IPS DF 4.7 (cell line): ENCODE measurements around the gene OR51B5.
"Not testable (repeated sequence)": the region's sequence is repeated elsewhere in the genome, so short reads cannot be mapped to it uniquely, and the experiment has no call there.

Source experiments
- DNase-seq: peaks from one replicate; pipeline ENCODE4 v3.0.0-alpha.2; 2013; ENCODE audit warnings: low spot score; ENCODE audit errors: extremely low read depth

The OR51B5 gene

GRCh38 chr11:5343474-5344335 is at the start of gene OR51B5:
Gene OR51B5, minus strand, starts transcription at chr11:5343524. Its CDS starts 0 bp downstream, at chr11:5343524.
- DNase-seq = no peak

- no peak for DNase-seq
Observed at GRCh38 chr11:5390210-5390609, 46.9 kb upstream of the OR51B5 start.

GRCh38 chr11:5384335-5384734 is 41.0 kb upstream of the OR51B5 start:
- DNase-seq = no peak

GRCh38 chr11:5383576-5383975 is 40.3 kb upstream of the OR51B5 start, which contains the start of gene OR51M1:
Gene OR51M1, plus strand, starts transcription at chr11:5383812. Its CDS starts 5,587 bp downstream, at chr11:5389399.
- DNase-seq = no peak

- DNase-seq = peak; percentile 58
Observed at GRCh38 chr11:5380740-5381342, 37.5 kb upstream of the OR51B5 start.

- no peak for DNase-seq
Observed at GRCh38 chr11:5369789-5370188, 26.5 kb upstream of the OR51B5 start.

GRCh38 chr11:5368502-5369043 is 25.2 kb upstream of the OR51B5 start:
- peak; percentile 19 for DNase-seq

GRCh38 chr11:5367448-5368074 is 24.2 kb upstream of the OR51B5 start:
- no peak for DNase-seq

- no peak for DNase-seq
Observed at GRCh38 chr11:5366856-5367255, 23.5 kb upstream of the OR51B5 start.

GRCh38 chr11:5366365-5366764 is 23.0 kb upstream of the OR51B5 start:
- DNase-seq = not testable (repeated sequence)

GRCh38 chr11:5364214-5364613 is 20.9 kb upstream of the OR51B5 start:
- DNase-seq = no peak

- no peak for DNase-seq
Observed at GRCh38 chr11:5363679-5364078, 20.4 kb upstream of the OR51B5 start.

GRCh38 chr11:5362017-5362625 is 18.8 kb upstream of the OR51B5 start:
- no peak for DNase-seq

- not testable (repeated sequence) for DNase-seq
Observed at GRCh38 chr11:5356031-5356430, 12.7 kb upstream of the OR51B5 start.

- no peak for DNase-seq
Observed at GRCh38 chr11:5351208-5351607, 7.9 kb upstream of the OR51B5 start, which contains the start of gene OR51B6. Gene OR51B6, plus strand, starts transcription at chr11:5351508. Its CDS starts 0 bp downstream, at chr11:5351508.

GRCh38 chr11:5349550-5349949 is 6.2 kb upstream of the OR51B5 start:
- no peak for DNase-seq

- DNase-seq = no peak
Observed at GRCh38 chr11:5348551-5349194, 5.3 kb upstream of the OR51B5 start.

GRCh38 chr11:5345831-5346230 is 2.5 kb upstream of the OR51B5 start:
- DNase-seq = no peak

GRCh38 chr11:5339771-5340322 is 3.5 kb downstream of the OR51B5 start:
- no peak for DNase-seq

GRCh38 chr11:5337253-5337652 is 6.1 kb downstream of the OR51B5 start:
- not testable (repeated sequence) for DNase-seq

- DNase-seq = no peak
Observed at GRCh38 chr11:5336331-5336730, 7.0 kb downstream of the OR51B5 start.
